Activated naive CD4-positive, alpha-beta T cell treated with anti-CD3 and anti-CD28 coated beads for 36 hours (primary cell): Measurements from ENCODE around the gene KSR2. TPM values are rescaled to one million over a fixed set of nuclear protein-coding genes. Genes with fewer than 3 reads are reported as not detected.
"Not testable (repeated sequence)": the region's sequence is repeated elsewhere in the genome, so short reads cannot be mapped to it uniquely, and the experiment has no call there.

ENCODE experiments used
- CTCF ChIA-PET: fragments of 350-600 bp; sonication (Branson Sonifier 250); formaldehyde crosslinking; loops from one replicate; lab custom pipeline; 2021; ENCODE audit warnings: antibody characterized with exemption; lab: Charles Lee
- DNase-seq: peaks from one replicate; pipeline ENCODE4 v3.0.0-alpha.2; 2020
- H3K27ac Mint-ChIP-seq: one replicate; pipeline ENCODE4 v1.8.0; 2021; ENCODE audit warnings: mild to moderate bottlenecking, mixed read lengths
- H3K27me3 Mint-ChIP-seq: one replicate; pipeline ENCODE4 v1.8.0; 2021; ENCODE audit warnings: low read depth, mixed read lengths
- H3K36me3 Mint-ChIP-seq: one replicate; pipeline ENCODE4 v1.8.0; 2021; ENCODE audit warnings: low read depth, mixed read lengths
- H3K4me1 Mint-ChIP-seq: one replicate; pipeline ENCODE4 v1.8.0; 2021; ENCODE audit warnings: low read depth, mixed read lengths
- H3K4me3 Mint-ChIP-seq: one replicate; pipeline ENCODE4 v1.8.0; 2021; ENCODE audit warnings: mild to moderate bottlenecking, moderate library complexity, mixed read lengths
- H3K9me3 Mint-ChIP-seq: one replicate; pipeline ENCODE4 v1.8.0; 2021; ENCODE audit warnings: mixed read lengths
- intact Hi-C: fragments of 100-400 bp; cut with micrococcal nuclease; formaldehyde crosslinking; loops from one replicate; pipeline ENCODE4 v1.15.1; 2023
- total RNA-seq, 2 experiments: library from RNA; stranded (reverse); gene quantifications; one replicate each; pipeline ENCODE4 v1.2.3, GENCODE V29; 2021

Gene KSR2
- total RNA-seq, 2 experiments from 2014 or later, result 0.05 TPM; not detected in 1

- CTCF ChIA-PET, result no interaction called here
- DNase-seq, result no peak
- Mint-ChIP-seq H3K27me3 (peaks cover 2% of the 10 kb centered on the region), H3K36me3 (no peaks in the 10 kb centered on the region), H3K4me3 (no peak overlapping the region), H3K27ac (no peak overlapping the region), H3K4me1 (no peaks in the 10 kb centered on the region), H3K9me3 (no peaks in the 10 kb centered on the region)
- intact Hi-C loops, result no loop called here
Measured at GRCh38 chr12:117865505-117865904, 103.3 kb downstream of the KSR2 start.

- H3K9me3 Mint-ChIP-seq, result no peaks in the 10 kb centered on the region
- no peak overlapping the region for H3K27ac Mint-ChIP-seq
- CTCF ChIA-PET, result interaction anchor here (0.6 kb wide), 1 partner anchor 1586 kb away, joined by 4 read pairs; the partner anchor contains the start of gene MED13L
- no peaks in the 10 kb centered on the region for H3K36me3 Mint-ChIP-seq
- no peaks in the 10 kb centered on the region for H3K4me1 Mint-ChIP-seq
- H3K27me3 Mint-ChIP-seq, result peaks cover 2% of the 10 kb centered on the region
- DNase-seq, result no peak
- H3K4me3 Mint-ChIP-seq, result no peak overlapping the region
- intact Hi-C loops, result no loop called here
Measured at GRCh38 chr12:117863002-117863709, 105.6 kb downstream of the KSR2 start.

- H3K27ac Mint-ChIP-seq, result no peak overlapping the region
- no peaks in the 10 kb centered on the region for H3K4me1 Mint-ChIP-seq
- DNase-seq, result no peak
- CTCF ChIA-PET, result interaction anchor here (0.6 kb wide), 2 partner anchors 625 to 650 kb away, joined by 4 read pairs; no protein-coding TSS in a partner anchor
- no peak overlapping the region for H3K4me3 Mint-ChIP-seq
- H3K27me3 Mint-ChIP-seq, result peaks cover 2% of the 10 kb centered on the region
- no peaks in the 10 kb centered on the region for H3K36me3 Mint-ChIP-seq
- intact Hi-C loops, result no loop called here
- H3K9me3 Mint-ChIP-seq, result no peaks in the 10 kb centered on the region
Measured at GRCh38 chr12:117861691-117862090, 107.1 kb downstream of the KSR2 start.

- H3K9me3 Mint-ChIP-seq, intact Hi-C loops, H3K36me3 Mint-ChIP-seq, H3K27me3 Mint-ChIP-seq, DNase-seq, H3K4me1 Mint-ChIP-seq, H3K27ac Mint-ChIP-seq, H3K4me3 Mint-ChIP-seq: not testable (repeated sequence)
- CTCF ChIA-PET, result interaction anchor here (0.6 to 1.2 kb wide), 2 partner anchors 11 to 624 kb away, joined by 4 read pairs; no protein-coding TSS in a partner anchor
Measured at GRCh38 chr12:117860787-117861290, 108.0 kb downstream of the KSR2 start.

- H3K36me3 Mint-ChIP-seq, result no peaks in the 10 kb centered on the region
- no peaks in the 10 kb centered on the region for H3K4me1 Mint-ChIP-seq
- CTCF ChIA-PET, result interaction anchor here (1.2 kb wide), 1 partner anchor 10 kb away, joined by 4 read pairs; no protein-coding TSS in a partner anchor
- intact Hi-C loops, result no loop called here
- peaks cover 3% of the 10 kb centered on the region for H3K9me3 Mint-ChIP-seq
- no peak overlapping the region for H3K27ac Mint-ChIP-seq
- DNase-seq, result no peak
- H3K4me3 Mint-ChIP-seq, result no peak overlapping the region
- peaks cover 2% of the 10 kb centered on the region for H3K27me3 Mint-ChIP-seq
Measured at GRCh38 chr12:117860111-117860510, 108.7 kb downstream of the KSR2 start.

GRCh38 chr12:117857632-117858612 is 110.9 kb downstream of the KSR2 start:
- peak; percentile 76 for DNase-seq
- Mint-ChIP-seq H3K36me3 (no peaks in the 10 kb centered on the region), H3K27ac (no peak overlapping the region), H3K4me1 (no peaks in the 10 kb centered on the region), H3K27me3 (peaks cover 2% of the 10 kb centered on the region), H3K4me3 (no peak overlapping the region), H3K9me3 (peaks cover 7% of the 10 kb centered on the region)
- CTCF ChIA-PET, result interaction anchor here (0.6 to 2.7 kb wide), 25 partner anchors 8 to 1804 kb away, joined by 3 to 16 read pairs (median 3); no protein-coding TSS in a partner anchor
- intact Hi-C loops, result loop anchor here (5.0 kb wide), 2 partner anchors 491 to 646 kb away; no protein-coding TSS in a partner anchor

- H3K36me3 Mint-ChIP-seq, H3K4me1 Mint-ChIP-seq, H3K9me3 Mint-ChIP-seq, H3K4me3 Mint-ChIP-seq, H3K27ac Mint-ChIP-seq, H3K27me3 Mint-ChIP-seq, DNase-seq: not testable (repeated sequence)
- CTCF ChIA-PET, result interaction anchor here (0.6 to 2.7 kb wide), 29 partner anchors 9 to 999 kb away, joined by 3 to 16 read pairs (median 3); no protein-coding TSS in a partner anchor
- intact Hi-C loops, result loop anchor here (5.0 kb wide), 2 partner anchors 490 to 645 kb away; no protein-coding TSS in a partner anchor
Measured at GRCh38 chr12:117857139-117857538, 111.7 kb downstream of the KSR2 start.

- peaks cover 7% of the 10 kb centered on the region for H3K9me3 Mint-ChIP-seq
- no peak overlapping the region for H3K4me3 Mint-ChIP-seq
- H3K36me3 Mint-ChIP-seq, result no peaks in the 10 kb centered on the region
- H3K27ac Mint-ChIP-seq, result no peak overlapping the region
- peaks cover 2% of the 10 kb centered on the region for H3K27me3 Mint-ChIP-seq
- DNase-seq, result no peak
- intact Hi-C loops, result loop anchor here (5.0 kb wide), 2 partner anchors 488 to 643 kb away; no protein-coding TSS in a partner anchor
- CTCF ChIA-PET, result interaction anchor here (0.6 to 1.6 kb wide), 9 partner anchors 15 to 925 kb away, joined by 3 to 10 read pairs (median 3); no protein-coding TSS in a partner anchor
- no peaks in the 10 kb centered on the region for H3K4me1 Mint-ChIP-seq
Measured at GRCh38 chr12:117855165-117855564, 113.6 kb downstream of the KSR2 start.

- peak; percentile 67 for DNase-seq
- CTCF ChIA-PET, result interaction anchor here (0.6 to 1.6 kb wide), 9 partner anchors 15 to 924 kb away, joined by 3 to 10 read pairs (median 3); no protein-coding TSS in a partner anchor
- Mint-ChIP-seq H3K27ac (no peak overlapping the region), H3K4me3 (no peak overlapping the region), H3K36me3 (no peaks in the 10 kb centered on the region), H3K4me1 (no peaks in the 10 kb centered on the region), H3K27me3 (peaks cover 3% of the 10 kb centered on the region), H3K9me3 (peaks cover 7% of the 10 kb centered on the region)
- intact Hi-C loops, result loop anchor here (5.0 kb wide), 2 partner anchors 487 to 642 kb away; no protein-coding TSS in a partner anchor
Measured at GRCh38 chr12:117854339-117855012, 114.3 kb downstream of the KSR2 start.

GRCh38 chr12:117853600-117853999 is 115.2 kb downstream of the KSR2 start:
- Mint-ChIP-seq H3K4me1 (no peaks in the 10 kb centered on the region), H3K27ac (no peak overlapping the region), H3K4me3 (no peak overlapping the region), H3K27me3 (peaks cover 7% of the 10 kb centered on the region), H3K36me3 (no peaks in the 10 kb centered on the region), H3K9me3 (peaks cover 7% of the 10 kb centered on the region)
- intact Hi-C loops, result no loop called here
- CTCF ChIA-PET, result interaction anchor here (1.6 kb wide), 1 partner anchor 22 kb away, joined by 3 read pairs; no protein-coding TSS in a partner anchor
- no peak for DNase-seq

- no peak overlapping the region for H3K27ac Mint-ChIP-seq
- CTCF ChIA-PET, result interaction anchor here (0.5 to 3.2 kb wide), 12 partner anchors 9 to 1432 kb away, joined by 3 to 21 read pairs (median 4); no protein-coding TSS in a partner anchor
- H3K36me3 Mint-ChIP-seq, result no peaks in the 10 kb centered on the region
- peak; percentile 6 for DNase-seq
- H3K4me1 Mint-ChIP-seq, result no peaks in the 10 kb centered on the region
- no peak overlapping the region for H3K4me3 Mint-ChIP-seq
- H3K9me3 Mint-ChIP-seq, result peaks cover 4% of the 10 kb centered on the region
- H3K27me3 Mint-ChIP-seq, result peaks cover 30% of the 10 kb centered on the region
- intact Hi-C loops, result no loop called here
Measured at GRCh38 chr12:117850048-117850447, 118.7 kb downstream of the KSR2 start.
